Panc1 (cell line): ENCODE measurements around the gene LZTS3.

ENCODE experiments used
- POLR2AphosphoS5 ChIP-seq: IDR thresholded peaks from 2 replicates; pipeline ENCODE4 v1.6.1; 2012; ENCODE audit warnings: mild to moderate bottlenecking, low read depth, low read length, moderate library complexity
- REST ChIP-seq, 2 experiments: IDR thresholded peaks; 2 replicates each; pipeline ENCODE4 v1.6.1; 2011 to 2012; ENCODE audit warnings: low read depth in 2 of 2, control low read depth in 1 of 2, low read length in 1 of 2, mild to moderate bottlenecking in 1 of 2, moderate library complexity in 1 of 2; ENCODE audit not compliant: insufficient read depth in 1 of 2
- SIN3A ChIP-seq: IDR thresholded peaks from 2 replicates; pipeline ENCODE4 v1.6.1; 2012; ENCODE audit warnings: low read depth, mild to moderate bottlenecking, low read length, moderate library complexity, borderline replicate concordance; ENCODE audit not compliant: insufficient read depth
- TCF7L2 ChIP-seq: IDR thresholded peaks from 2 replicates; pipeline ENCODE4 v1.6.1; 2011; ENCODE audit warnings: mild to moderate bottlenecking, low read depth, low read length, inconsistent platforms
- TF ChIP-seq, protein P1 (sequence below): fragments of 450-650 bp; IDR thresholded peaks from 2 replicates; pipeline ENCODE4 v1.5.1; 2017; ENCODE audit warnings: mild to moderate bottlenecking

GRCh38 chr20:3146732-3147341 is 26.5 kb downstream of the LZTS3 start:
- TF ChIP-seq, protein P1, sequence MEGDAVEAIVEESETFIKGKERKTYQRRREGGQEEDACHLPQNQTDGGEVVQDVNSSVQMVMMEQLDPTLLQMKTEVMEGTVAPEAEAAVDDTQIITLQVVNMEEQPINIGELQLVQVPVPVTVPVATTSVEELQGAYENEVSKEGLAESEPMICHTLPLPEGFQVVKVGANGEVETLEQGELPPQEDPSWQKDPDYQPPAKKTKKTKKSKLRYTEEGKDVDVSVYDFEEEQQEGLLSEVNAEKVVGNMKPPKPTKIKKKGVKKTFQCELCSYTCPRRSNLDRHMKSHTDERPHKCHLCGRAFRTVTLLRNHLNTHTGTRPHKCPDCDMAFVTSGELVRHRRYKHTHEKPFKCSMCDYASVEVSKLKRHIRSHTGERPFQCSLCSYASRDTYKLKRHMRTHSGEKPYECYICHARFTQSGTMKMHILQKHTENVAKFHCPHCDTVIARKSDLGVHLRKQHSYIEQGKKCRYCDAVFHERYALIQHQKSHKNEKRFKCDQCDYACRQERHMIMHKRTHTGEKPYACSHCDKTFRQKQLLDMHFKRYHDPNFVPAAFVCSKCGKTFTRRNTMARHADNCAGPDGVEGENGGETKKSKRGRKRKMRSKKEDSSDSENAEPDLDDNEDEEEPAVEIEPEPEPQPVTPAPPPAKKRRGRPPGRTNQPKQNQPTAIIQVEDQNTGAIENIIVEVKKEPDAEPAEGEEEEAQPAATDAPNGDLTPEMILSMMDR: no peak
- no peak for TF ChIP-seq POLR2AphosphoS5
- no peak for TF ChIP-seq TCF7L2
- no peak for TF ChIP-seq SIN3A
- TF ChIP-seq REST (IDR thresholded peaks at IDR 0.05; ENCODE audit: insufficient read depth in 1 of 2, low read depth in 2 of 2, low read length in 1 of 2): no peak
